ENCODE measurements around the gene DGKI.

DGKI gene

GRCh38 chr7:137881607-137882260 is 35.0 kb upstream of the DGKI start:
- Histone ChIP-seq H3K27me3 (ENCODE audit: control insufficient read depth, low read length) (no peaks in the 10 kb centered on the region), H3F3A (ENCODE audit: control insufficient read depth, insufficient read depth) (no peaks in the 10 kb centered on the region), H3K9me3 (ENCODE audit: control insufficient read depth, insufficient read depth, low read length) (no peaks in the 10 kb centered on the region), H3K4me3 (ENCODE audit: low read length) (no peak overlapping the region), H3K4me1 (ENCODE audit: control insufficient read depth, low read length) (no peaks in the 10 kb centered on the region), H3K27ac (ENCODE audit: low read depth, low read length) (no peak overlapping the region), H4K20me1 (ENCODE audit: control insufficient read depth, insufficient read depth, low read depth, low read length) (no peaks in the 10 kb centered on the region), H3K9me2 (replicated peaks; ENCODE audit: control insufficient read depth, low read length) (no peaks in the 10 kb centered on the region), H3K79me2 (ENCODE audit: control insufficient read depth, low read length) (no peaks in the 10 kb centered on the region), H3K4me2 (ENCODE audit: low read length) (no peak overlapping the region), H3K36me3 (ENCODE audit: control insufficient read depth, low read length) (no peaks in the 10 kb centered on the region)
- TF ChIP-seq EZH2phosphoT487 (IDR thresholded peaks at IDR 0.05; ENCODE audit: borderline replicate concordance, low read length), result no peak
- TF ChIP-seq, protein P1, sequence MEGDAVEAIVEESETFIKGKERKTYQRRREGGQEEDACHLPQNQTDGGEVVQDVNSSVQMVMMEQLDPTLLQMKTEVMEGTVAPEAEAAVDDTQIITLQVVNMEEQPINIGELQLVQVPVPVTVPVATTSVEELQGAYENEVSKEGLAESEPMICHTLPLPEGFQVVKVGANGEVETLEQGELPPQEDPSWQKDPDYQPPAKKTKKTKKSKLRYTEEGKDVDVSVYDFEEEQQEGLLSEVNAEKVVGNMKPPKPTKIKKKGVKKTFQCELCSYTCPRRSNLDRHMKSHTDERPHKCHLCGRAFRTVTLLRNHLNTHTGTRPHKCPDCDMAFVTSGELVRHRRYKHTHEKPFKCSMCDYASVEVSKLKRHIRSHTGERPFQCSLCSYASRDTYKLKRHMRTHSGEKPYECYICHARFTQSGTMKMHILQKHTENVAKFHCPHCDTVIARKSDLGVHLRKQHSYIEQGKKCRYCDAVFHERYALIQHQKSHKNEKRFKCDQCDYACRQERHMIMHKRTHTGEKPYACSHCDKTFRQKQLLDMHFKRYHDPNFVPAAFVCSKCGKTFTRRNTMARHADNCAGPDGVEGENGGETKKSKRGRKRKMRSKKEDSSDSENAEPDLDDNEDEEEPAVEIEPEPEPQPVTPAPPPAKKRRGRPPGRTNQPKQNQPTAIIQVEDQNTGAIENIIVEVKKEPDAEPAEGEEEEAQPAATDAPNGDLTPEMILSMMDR (IDR thresholded peaks at IDR 0.05; ENCODE audit: low read depth, low read length, poor library complexity, severe bottlenecking), result no peak

DNA sequence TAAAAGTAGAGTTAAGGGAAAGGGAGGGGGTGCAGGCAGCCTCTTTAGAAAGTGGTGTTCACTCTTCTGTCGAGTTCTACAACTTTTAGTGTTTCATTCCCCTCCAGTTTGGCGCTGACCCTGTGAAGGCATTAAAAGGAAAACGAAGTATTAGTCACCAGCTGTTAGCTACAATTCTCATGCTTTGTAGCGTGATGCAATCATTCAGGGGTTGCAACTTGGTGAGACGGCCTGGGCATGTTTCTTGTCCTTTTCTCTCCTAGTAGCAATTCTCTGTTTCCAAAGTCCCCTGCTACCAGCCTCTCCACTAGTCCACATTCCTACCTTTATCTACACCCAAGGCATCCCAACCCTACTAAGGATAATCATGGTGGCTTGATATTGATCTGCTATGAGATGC is 33.7 kb upstream of the DGKI start:
- H3K4me1 ChIP-seq (ENCODE audit: control insufficient read depth, low read length), result no peaks in the 10 kb centered on the region
- no peak overlapping the region for H3K27ac ChIP-seq (ENCODE audit: low read depth, low read length)

DNA sequence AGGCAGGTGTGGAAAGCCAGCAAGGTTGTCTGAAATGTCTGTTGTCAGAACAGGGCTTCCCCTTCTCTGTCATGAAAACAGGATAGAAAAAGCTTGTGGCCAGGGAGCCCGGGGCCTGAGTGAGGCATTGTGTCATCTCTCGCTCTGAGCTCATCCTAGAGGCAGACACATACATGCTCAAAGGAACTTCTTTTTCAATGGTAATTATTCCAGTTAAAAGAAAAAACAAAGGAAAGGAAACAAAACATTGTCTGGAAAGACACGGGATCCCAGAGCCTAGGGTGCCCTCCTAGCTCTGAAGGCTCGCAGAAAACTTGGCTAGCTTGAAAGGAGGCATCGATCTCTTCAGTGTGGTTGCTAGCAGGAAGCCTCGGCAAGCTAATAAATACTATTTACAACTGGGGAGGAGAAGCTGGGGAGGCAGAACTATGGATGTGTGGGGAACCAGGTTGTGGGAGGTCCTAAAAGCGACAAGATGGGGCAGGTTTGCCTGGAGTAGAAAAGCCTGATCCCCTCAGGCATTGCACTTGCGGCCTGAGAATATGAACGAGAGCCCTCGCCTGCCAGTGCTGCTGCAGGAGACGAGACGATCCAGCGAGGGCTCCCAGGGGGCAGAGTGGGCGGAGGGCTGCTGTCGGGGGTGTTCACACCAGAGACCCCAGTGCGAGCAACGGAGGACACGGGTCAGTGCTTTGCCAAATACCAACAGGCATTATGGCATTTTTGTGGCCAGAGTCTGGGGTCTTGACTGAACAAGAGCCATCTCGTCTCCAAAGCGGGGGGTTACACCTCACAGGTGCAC is 32.8 kb upstream of the DGKI start:
- Histone ChIP-seq H3K4me3 (ENCODE audit: low read length) (no peak overlapping the region), H3F3A (ENCODE audit: control insufficient read depth, insufficient read depth) (no peaks in the 10 kb centered on the region), H3K36me3 (ENCODE audit: control insufficient read depth, low read length) (no peaks in the 10 kb centered on the region), H3K79me2 (ENCODE audit: control insufficient read depth, low read length) (no peaks in the 10 kb centered on the region), H3K9me3 (ENCODE audit: control insufficient read depth, insufficient read depth, low read length) (no peaks in the 10 kb centered on the region), H3K9me2 (replicated peaks; ENCODE audit: control insufficient read depth, low read length) (no peaks in the 10 kb centered on the region), H3K27ac (ENCODE audit: low read depth, low read length) (no peak overlapping the region), H3K4me2 (ENCODE audit: low read length) (no peak overlapping the region), H3K27me3 (ENCODE audit: control insufficient read depth, low read length) (no peaks in the 10 kb centered on the region), H4K20me1 (ENCODE audit: control insufficient read depth, insufficient read depth, low read depth, low read length) (no peaks in the 10 kb centered on the region), H3K4me1 (ENCODE audit: control insufficient read depth, low read length) (no peaks in the 10 kb centered on the region)
- TF ChIP-seq, protein P1 (IDR thresholded peaks at IDR 0.05; ENCODE audit: low read depth, low read length, poor library complexity, severe bottlenecking), result no peak
- TF ChIP-seq EZH2phosphoT487 (IDR thresholded peaks at IDR 0.05; ENCODE audit: borderline replicate concordance, low read length), result no peak

More for the DNA sequence above, 33.7 kb upstream of the DGKI start:
- Histone ChIP-seq H4K20me1 (ENCODE audit: control insufficient read depth, insufficient read depth, low read depth, low read length) (no peaks in the 10 kb centered on the region), H3K36me3 (ENCODE audit: control insufficient read depth, low read length) (no peaks in the 10 kb centered on the region), H3K4me3 (ENCODE audit: low read length) (no peak overlapping the region), H3K79me2 (ENCODE audit: control insufficient read depth, low read length) (no peaks in the 10 kb centered on the region), H3K27me3 (ENCODE audit: control insufficient read depth, low read length) (no peaks in the 10 kb centered on the region), H3F3A (ENCODE audit: control insufficient read depth, insufficient read depth) (no peaks in the 10 kb centered on the region), H3K4me2 (ENCODE audit: low read length) (no peak overlapping the region), H3K9me2 (replicated peaks; ENCODE audit: control insufficient read depth, low read length) (no peaks in the 10 kb centered on the region), H3K9me3 (ENCODE audit: control insufficient read depth, insufficient read depth, low read length) (no peaks in the 10 kb centered on the region)
- TF ChIP-seq EZH2phosphoT487 (IDR thresholded peaks at IDR 0.05; ENCODE audit: borderline replicate concordance, low read length), result no peak
- TF ChIP-seq, protein P1 (IDR thresholded peaks at IDR 0.05; ENCODE audit: low read depth, low read length, poor library complexity, severe bottlenecking), result no peak
